GM23248 (cell line): ENCODE data around the gene MAP6. TPM values are rescaled to one million over a fixed set of nuclear protein-coding genes. Genes with fewer than 3 reads are reported as not detected.
A peak's percentile ranks its signal among the peaks of the same experiment; 100 is the strongest.

Experiments
- DNase-seq: peaks from one replicate; pipeline ENCODE4 v3.0.0-alpha.2; 2015
- H2AFZ ChIP-seq: fragments of 200-600 bp; sonication (generic); 2 replicates; pipeline ENCODE4 v1.6.1; 2016; ENCODE audit warnings: antibody characterized with exemption
- H3F3A ChIP-seq: fragments of 200-600 bp; sonication (generic); 2 replicates; pipeline ENCODE4 v1.6.1; 2016; ENCODE audit warnings: mild to moderate bottlenecking, antibody characterized with exemption, mixed run types; ENCODE audit not compliant: insufficient read depth
- H3K27ac ChIP-seq: fragments of 200-600 bp; sonication (generic); 2 replicates; pipeline ENCODE4 v1.5.1; 2016; ENCODE audit warnings: mild to moderate bottlenecking
- H3K27me3 ChIP-seq: fragments of 200-600 bp; sonication (generic); replicated peaks from 2 replicates; pipeline ENCODE4 v1.6.1; 2016; ENCODE audit warnings: mild to moderate bottlenecking; ENCODE audit not compliant: insufficient read depth
- H3K36me3 ChIP-seq: fragments of 200-600 bp; sonication (generic); 2 replicates; pipeline ENCODE4 v1.6.1; 2016; ENCODE audit warnings: low read depth, mild to moderate bottlenecking
- H3K4me1 ChIP-seq: fragments of 200-600 bp; sonication (generic); 2 replicates; pipeline ENCODE4 v1.6.1; 2016; ENCODE audit warnings: mild to moderate bottlenecking; ENCODE audit not compliant: insufficient read depth
- H3K4me2 ChIP-seq: fragments of 200-600 bp; sonication (generic); one replicate; pipeline ENCODE4 v1.6.1; 2016; ENCODE audit warnings: mild to moderate bottlenecking; ENCODE audit not compliant: unreplicated experiment
- H3K4me3 ChIP-seq: fragments of 200-600 bp; sonication (generic); 2 replicates; pipeline ENCODE4 v1.5.1; 2016; ENCODE audit warnings: mild to moderate bottlenecking
- H3K79me2 ChIP-seq: fragments of 200-600 bp; sonication (generic); 2 replicates; pipeline ENCODE4 v1.6.1; 2016; ENCODE audit warnings: mild to moderate bottlenecking; ENCODE audit not compliant: insufficient read depth
- H3K9ac ChIP-seq: fragments of 200-600 bp; sonication (generic); 2 replicates; pipeline ENCODE4 v1.6.1; 2016; ENCODE audit warnings: mild to moderate bottlenecking
- H3K9me2 ChIP-seq: fragments of 200-600 bp; sonication (generic); 2 replicates; pipeline ENCODE4 v1.6.1; 2016; ENCODE audit warnings: mixed run types, mild to moderate bottlenecking, moderate library complexity; ENCODE audit not compliant: insufficient read depth
- H3K9me3 ChIP-seq: fragments of 200-600 bp; sonication (generic); one replicate; pipeline ENCODE4 v1.6.1; 2017; ENCODE audit warnings: low read depth
- H4K20me1 ChIP-seq: fragments of 200-600 bp; sonication (generic); 2 replicates; pipeline ENCODE4 v1.6.0; 2016; ENCODE audit not compliant: insufficient read depth
- EZH2 ChIP-seq: fragments of 200-600 bp; sonication (generic); IDR thresholded peaks from 2 replicates; pipeline ENCODE4 v1.6.1; 2018; ENCODE audit warnings: antibody characterized with exemption, mild to moderate bottlenecking; ENCODE audit not compliant: insufficient read depth, poor library complexity, severe bottlenecking
- EZH2phosphoT487 ChIP-seq: fragments of 200-600 bp; sonication (generic); IDR thresholded peaks from 2 replicates; pipeline ENCODE4 v1.6.1; 2018; ENCODE audit warnings: antibody characterized with exemption, moderate library complexity, mild to moderate bottlenecking, low read depth; ENCODE audit not compliant: insufficient read depth
- WGBS, 2 experiments: methylation state at CpG; one replicate each; pipeline ENCODE4 v1.1.6; 2015 to 2017; ENCODE audit warnings: low lambda C conversion rate in 2 of 2, low coverage in 1 of 2; ENCODE audit errors: missing lambda C conversion rate in 2 of 2; 5-methylcytosine and 5-hydroxymethylcytosine counted together
- in situ Hi-C: fragments of 300-500 bp; cut with MboI; formaldehyde crosslinking; loops from 2 replicates; pipeline ENCODE4 v1.15.0; 2020
- polyA plus RNA-seq: library from polyadenylated mRNA; unstranded; fragments of >200 nt; fragmentation: Nextera tagmentation; extraction: Ambion mirVana; gene quantifications from 2 replicates; pipeline ENCODE4 v1.2.1, GENCODE V29; 2016
- total RNA-seq: library from RNA; depleted of rRNA; stranded (reverse); fragments of >200 nt; shearing (Covaris generic); gene quantifications from 2 replicates; pipeline ENCODE4 v1.2.3, GENCODE V29; 2014

The MAP6 gene
- total and polyA plus RNA-seq, 2 experiments from 2014 or later, result 3.4 to 5.2 TPM

DNA sequence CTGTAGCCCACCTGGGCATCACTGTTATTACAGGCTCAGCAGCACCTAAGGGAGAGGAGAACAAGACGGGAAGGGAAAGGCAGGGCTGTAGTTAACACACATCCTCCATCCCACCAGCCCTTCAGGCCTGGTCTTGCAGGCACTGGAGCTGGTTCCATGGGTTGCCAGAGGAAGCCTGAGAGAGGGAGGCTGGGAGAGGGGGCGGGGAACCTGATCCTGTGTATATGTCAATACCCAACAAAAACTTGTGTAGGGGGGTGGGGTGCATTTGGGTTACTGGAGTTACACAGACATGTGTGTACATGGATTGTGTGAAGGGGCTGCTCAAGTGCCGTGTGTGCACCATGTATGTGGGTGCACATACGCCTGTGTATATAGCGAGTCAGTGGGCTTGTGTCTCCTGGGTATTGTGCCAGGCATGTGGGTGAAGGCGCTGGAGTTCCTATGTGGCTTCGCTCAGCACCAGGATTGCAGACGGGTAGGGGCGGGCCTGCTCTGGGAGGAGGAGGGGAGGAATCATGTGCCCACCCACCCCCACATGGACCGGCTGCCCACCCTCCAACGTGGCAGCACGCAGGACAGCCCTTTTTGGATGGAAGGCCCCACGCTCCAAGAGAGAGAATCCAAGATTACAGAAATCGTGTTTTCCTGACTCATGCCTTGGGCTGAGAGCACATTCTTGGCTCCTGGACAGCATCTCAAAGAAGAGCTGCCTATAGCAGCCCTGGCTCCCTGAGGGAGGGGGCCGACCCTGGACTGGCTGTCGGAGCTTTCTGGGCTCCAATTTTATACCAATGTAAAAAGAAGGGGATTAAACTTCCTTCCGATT, 111.0 kb downstream of the MAP6 start:
- Histone ChIP-seq H2AFZ (peak overlapping the region; percentile 75), H3K36me3 (no peaks in the 10 kb centered on the region), H3K4me1 (peaks cover 60% of the 10 kb centered on the region), H3K4me2 (peak overlapping the region; percentile 73), H3K4me3 (peak overlapping the region; percentile 51), H3K9me2 (no peaks in the 10 kb centered on the region), H3F3A (peaks cover 55% of the 10 kb centered on the region), H3K9ac (peak overlapping the region; percentile 78), H3K9me3 (no peaks in the 10 kb centered on the region), H4K20me1 (no peaks in the 10 kb centered on the region), H3K27ac (peak overlapping the region; percentile 98), H3K79me2 (peaks cover 10% of the 10 kb centered on the region), H3K27me3 (no peaks in the 10 kb centered on the region)
- DNase-seq, result peak; percentile 97
- WGBS, 2 experiments, result 7 to 12% methylated on average over 12 to 17 of the region's 17 CpGs
- TF ChIP-seq EZH2 (no peak), EZH2phosphoT487 (no peak)
- in situ Hi-C loops, result no loop called here

GRCh38 chr11:75556275-75556674, 112.6 kb downstream of the MAP6 start:
- H3K27me3 ChIP-seq, result no peaks in the 10 kb centered on the region
- TF ChIP-seq EZH2, result no peak
- TF ChIP-seq EZH2phosphoT487, result no peak
- in situ Hi-C loops, result no loop called here
- H3K4me1 ChIP-seq, result peaks cover 55% of the 10 kb centered on the region
- H3K9ac ChIP-seq, result no peak overlapping the region
- no peaks in the 10 kb centered on the region for H3K9me2 ChIP-seq
- H4K20me1 ChIP-seq, result no peaks in the 10 kb centered on the region
- no peak for DNase-seq
- no peak overlapping the region for H3K4me2 ChIP-seq
- no peak overlapping the region for H3K4me3 ChIP-seq
- no peaks in the 10 kb centered on the region for H3K79me2 ChIP-seq
- no peaks in the 10 kb centered on the region for H3K9me3 ChIP-seq
- H2AFZ ChIP-seq, result no peak overlapping the region
- H3F3A ChIP-seq, result peaks cover 50% of the 10 kb centered on the region
- 16 to 21% methylated on average over 3 of the region's 3 CpGs for WGBS, 2 experiments
- H3K36me3 ChIP-seq, result no peaks in the 10 kb centered on the region
- H3K27ac ChIP-seq, result no peak overlapping the region

DNA sequence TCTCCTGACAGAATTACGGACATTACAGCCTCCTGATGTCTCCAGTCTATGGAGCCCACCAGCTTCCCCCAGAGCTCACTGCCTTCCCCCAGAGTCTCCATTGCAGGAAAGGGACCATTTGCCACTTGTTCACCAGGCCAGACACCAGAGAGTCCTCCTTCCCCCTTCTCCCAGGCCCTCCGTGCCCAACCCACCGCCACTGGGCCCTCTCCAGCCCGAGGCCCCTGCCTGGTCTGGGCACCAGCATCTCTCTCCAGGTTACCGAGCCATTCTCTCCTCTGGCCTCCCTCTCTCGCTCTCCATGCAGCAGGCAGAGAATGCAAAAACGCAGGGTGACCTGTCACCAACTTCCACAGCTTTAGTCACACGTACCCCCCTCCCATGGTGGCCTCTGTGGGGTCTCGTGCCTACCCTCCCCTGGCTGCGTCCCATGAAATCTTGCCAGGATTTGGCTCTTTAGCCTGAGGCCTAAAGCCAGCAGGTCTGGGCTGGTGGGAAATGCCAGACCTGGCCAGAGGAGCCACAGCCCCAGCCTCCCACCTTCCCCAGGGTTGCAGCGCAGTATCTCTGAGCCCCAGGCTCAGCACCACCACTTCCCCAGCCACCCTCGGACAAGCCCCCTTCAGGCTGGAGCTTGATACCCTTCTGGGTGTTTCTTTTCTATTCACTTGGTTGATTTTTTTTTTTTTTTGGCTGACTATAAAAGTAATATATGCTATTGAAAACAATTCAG, 113.6 kb downstream of the MAP6 start:
- Histone ChIP-seq H3K4me3 (peak overlapping the region; percentile 35; the same call in 1 of the 2 replicates), H3K9me2 (no peaks in the 10 kb centered on the region), H3K9ac (peak overlapping the region; percentile 75), H3K4me2 (peak overlapping the region; percentile 55), H3K27ac (peak overlapping the region; percentile 86), H3K27me3 (no peaks in the 10 kb centered on the region), H3K79me2 (no peaks in the 10 kb centered on the region), H4K20me1 (no peaks in the 10 kb centered on the region), H2AFZ (peak overlapping the region; percentile 73), H3K36me3 (no peaks in the 10 kb centered on the region), H3K9me3 (no peaks in the 10 kb centered on the region), H3K4me1 (peaks cover 45% of the 10 kb centered on the region), H3F3A (peaks cover 40% of the 10 kb centered on the region)
- DNase-seq, result no peak
- TF ChIP-seq EZH2 (no peak), EZH2phosphoT487 (no peak)
- in situ Hi-C loops, result no loop called here
- 65 to 67% methylated on average over 12 of the region's 12 CpGs for WGBS, 2 experiments

DNA sequence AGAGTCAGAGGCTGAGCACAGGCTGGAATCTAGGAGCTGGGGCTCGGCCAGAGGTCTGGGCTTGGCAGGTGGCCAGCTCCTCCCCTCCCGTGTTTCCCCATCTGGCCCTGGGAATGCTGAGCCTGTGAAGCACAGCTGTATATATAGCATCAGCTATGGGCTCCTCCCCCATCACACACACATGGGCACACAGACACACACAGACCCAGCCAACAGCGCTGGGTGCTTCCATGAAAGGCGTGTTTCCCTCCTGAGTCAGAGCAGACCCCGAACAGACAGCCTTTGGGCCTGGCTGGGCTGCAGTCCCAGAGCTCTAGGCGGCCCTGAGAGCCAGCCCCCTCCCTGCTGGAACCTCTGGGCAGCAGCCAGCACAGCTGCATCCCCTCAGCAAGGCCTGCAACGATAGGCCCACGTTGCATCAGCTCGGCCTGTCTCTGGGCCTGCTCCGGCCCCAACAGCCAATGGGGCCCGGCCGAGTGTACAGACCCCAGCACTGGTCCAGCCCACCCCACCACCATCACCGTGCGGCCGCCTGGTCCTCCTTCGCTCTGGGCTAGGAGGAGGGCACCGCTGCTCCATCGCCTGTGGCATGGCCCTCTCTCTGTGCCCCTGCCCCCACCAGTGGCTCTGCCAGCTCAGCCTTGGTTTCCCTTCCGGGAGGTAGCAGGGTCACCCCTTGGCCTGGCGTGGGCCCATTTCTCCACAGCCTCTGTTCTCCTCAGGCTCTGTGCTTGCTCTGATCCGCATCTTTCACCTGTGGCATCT, 114.4 kb downstream of the MAP6 start:
- peak overlapping the region; percentile 75 for H3K9ac ChIP-seq
- peaks cover 38% of the 10 kb centered on the region for H3K4me1 ChIP-seq
- H3K79me2 ChIP-seq, result no peaks in the 10 kb centered on the region
- no peaks in the 10 kb centered on the region for H3K9me2 ChIP-seq
- TF ChIP-seq EZH2 (no peak), EZH2phosphoT487 (no peak)
- H4K20me1 ChIP-seq, result no peaks in the 10 kb centered on the region
- H3K4me3 ChIP-seq, result peak overlapping the region; percentile 35
- H3K4me2 ChIP-seq, result peak overlapping the region; percentile 55
- no peaks in the 10 kb centered on the region for H3K9me3 ChIP-seq
- DNase-seq, result peak; percentile 98
- H3K27me3 ChIP-seq, result no peaks in the 10 kb centered on the region
- H2AFZ ChIP-seq, result peak overlapping the region; percentile 73
- peaks cover 39% of the 10 kb centered on the region for H3F3A ChIP-seq
- WGBS, 2 experiments, result 8 to 10% methylated on average over 18 to 21 of the region's 21 CpGs
- peak overlapping the region; percentile 86 for H3K27ac ChIP-seq
- in situ Hi-C loops, result no loop called here
- H3K36me3 ChIP-seq, result no peaks in the 10 kb centered on the region
